SW480 (cell line): ENCODE measurements around the gene FGGY.

Experiments
- DNase-seq: peaks from one replicate; pipeline ENCODE4 v3.0.0-alpha.2; 2016; ENCODE audit warnings: low spot score

FGGY gene

DNA sequence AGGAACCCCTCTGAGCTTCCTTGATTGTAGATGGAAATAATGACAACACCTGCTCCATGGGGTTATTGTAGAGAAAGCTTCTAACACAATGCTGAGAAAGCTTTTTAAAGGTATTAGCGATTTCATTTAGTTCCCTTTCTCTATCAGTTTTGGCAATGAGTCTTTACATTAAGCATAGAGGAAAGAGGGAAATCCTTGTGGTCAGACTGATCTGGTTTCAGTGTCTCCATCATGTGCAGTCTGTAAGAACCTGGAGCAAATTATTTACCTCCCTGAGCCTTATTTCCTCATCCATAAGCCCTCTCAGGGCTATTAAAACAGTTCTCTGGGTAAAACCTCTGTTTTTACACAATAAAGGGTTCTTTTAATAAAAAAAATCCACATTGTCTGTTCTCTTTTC lies 87.5 kb downstream of the FGGY start:
- DNase-seq, result no peak

DNA sequence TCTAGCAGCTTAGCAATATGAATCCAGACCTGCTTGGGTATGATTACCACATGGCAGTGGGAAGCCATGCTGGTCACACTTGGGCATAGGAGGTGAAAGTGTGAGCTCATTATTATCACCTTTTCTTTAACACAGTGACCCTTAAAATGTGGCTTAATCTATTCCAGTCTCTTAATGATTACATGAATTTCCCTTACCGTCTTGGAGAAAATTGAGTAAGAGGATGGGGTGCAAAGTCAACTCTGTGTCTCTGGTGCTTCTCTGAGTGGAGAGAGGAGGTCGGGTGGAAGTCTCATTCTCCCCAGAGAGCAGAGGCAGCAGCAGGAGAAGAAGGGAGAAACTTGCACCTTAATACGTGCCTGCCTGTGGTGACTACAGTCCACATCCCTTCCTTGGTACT lies 91.3 kb downstream of the FGGY start:
- DNase-seq, result no peak

DNA sequence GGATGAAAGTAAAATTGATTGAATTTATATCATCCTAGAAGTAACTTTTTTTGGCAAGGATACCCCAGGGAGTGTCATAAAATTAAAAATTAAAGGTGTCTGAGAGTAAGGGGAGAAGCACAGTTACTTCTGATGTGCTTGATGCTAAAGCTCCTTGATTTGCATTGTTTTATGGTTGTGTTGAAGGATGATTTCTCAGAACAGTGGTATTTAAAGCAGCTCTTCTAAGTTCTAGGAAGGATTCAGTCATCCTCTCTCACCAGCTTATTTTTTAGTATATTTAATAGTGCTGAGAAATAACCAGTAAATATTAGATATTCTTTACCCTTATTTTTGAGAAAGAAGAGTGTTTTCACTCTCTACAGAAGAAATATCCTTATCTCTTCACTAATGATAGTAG lies 93.0 kb downstream of the FGGY start:
- no peak for DNase-seq

DNA sequence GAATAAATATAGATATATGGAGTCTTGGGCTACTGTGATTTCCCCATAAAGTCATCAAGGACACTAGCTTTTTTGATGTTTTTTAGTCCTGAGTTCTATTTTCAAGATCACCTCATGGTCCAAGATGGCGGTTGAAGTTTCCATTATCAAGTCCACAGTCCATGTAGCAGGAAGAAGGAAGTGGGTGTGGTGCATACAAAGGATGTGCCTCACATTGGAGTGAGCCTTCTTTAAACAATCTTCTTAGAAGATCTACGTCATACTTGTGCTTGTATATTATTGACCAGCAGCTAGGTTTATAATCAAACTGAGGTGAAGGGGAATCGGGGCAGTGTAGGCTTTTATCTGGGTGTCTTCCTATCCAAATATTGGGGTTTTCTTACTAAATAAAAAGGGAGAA lies 93.4 kb downstream of the FGGY start:
- DNase-seq, result no peak

DNA sequence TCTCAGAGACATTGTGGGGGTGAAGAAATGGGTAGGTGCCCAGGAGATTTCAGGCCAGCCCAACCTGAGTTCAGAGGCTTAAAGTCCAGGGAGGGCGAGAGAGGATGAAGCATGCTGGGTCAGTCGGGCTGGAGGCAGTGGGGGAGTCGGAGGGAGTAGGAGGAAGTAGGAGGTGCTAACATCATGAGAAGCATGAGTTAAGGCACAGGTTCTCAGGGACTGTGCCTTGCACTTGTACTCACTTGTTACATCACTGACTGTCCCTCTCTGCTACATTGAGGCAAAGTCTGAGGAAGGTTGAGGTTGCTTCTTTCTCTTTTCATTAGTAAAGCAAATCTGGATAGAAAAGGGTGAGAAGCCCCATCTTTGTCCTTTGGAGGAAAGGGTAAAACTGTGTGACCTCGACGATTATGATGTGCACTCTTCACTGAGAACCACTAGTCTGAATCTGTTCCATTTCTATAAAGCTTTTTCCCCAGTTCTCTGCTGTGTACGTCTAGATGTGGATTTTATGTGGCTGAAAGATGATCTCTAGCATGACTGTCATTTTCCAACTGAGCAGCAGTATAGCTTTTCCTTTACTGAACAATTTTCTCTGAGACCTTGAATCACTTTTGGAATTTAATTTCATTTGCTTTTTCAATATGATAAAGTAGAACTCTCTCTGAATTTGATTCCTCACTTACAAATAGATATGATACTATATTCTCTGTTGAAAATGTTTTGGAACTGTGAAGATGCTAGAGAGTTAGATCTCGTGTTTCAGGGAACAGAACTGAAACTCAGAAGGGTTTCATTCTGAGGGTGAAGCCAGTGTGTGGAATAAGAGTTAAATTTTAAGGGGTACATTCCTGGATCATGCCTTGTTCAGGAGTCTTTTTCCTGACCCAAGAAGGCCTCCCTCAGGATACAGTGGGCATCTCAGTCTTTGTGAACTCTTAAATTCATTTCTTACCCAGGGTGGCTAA lies 94.6 kb downstream of the FGGY start:
- DNase-seq, result no peak

DNA sequence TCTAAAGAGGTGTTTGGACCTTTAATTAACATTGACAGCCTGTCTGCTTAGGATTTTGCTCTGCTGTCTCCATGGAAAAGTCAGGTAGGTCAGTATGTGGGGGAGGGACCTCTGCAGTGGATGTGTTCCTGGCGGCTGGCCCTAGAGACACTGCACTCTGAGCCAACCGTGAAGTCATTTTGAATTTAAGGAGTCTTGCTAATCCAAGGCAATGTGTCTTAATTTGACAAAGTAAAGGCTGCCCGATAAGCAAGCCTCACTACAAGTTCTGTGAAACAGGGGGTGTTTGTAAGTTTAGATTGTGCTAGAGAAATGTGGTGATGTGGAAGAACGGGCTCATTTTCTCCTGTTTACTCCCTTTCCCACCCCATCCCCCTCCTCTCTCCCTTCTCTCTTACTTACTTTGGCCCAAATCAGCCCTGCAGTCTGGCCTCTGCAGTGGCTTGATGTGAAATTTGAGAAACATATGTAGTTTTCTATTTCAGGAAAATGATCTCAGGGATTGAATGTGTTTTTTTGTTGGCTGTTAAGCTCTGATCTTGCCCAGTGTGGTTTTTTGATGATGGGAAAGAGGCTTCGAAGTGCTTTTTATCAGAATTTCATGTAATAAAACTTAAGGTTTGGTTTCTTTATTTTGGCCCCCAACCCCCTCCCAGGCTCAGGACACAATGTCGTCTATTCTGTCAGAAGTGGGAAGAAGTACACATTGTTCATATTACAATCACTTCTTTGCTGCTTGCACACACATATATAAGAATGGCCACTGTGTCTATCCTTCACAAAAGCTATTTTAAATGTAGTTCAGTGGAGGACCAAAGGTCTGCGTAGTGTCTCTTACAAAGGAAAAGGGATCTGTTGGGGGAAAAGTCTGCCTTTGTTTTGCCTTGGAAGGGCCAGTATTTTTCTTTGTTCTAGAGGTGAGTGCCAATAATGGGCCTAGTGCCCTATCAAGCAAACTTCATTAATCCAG lies 96.6 kb downstream of the FGGY start:
- no peak for DNase-seq

DNA sequence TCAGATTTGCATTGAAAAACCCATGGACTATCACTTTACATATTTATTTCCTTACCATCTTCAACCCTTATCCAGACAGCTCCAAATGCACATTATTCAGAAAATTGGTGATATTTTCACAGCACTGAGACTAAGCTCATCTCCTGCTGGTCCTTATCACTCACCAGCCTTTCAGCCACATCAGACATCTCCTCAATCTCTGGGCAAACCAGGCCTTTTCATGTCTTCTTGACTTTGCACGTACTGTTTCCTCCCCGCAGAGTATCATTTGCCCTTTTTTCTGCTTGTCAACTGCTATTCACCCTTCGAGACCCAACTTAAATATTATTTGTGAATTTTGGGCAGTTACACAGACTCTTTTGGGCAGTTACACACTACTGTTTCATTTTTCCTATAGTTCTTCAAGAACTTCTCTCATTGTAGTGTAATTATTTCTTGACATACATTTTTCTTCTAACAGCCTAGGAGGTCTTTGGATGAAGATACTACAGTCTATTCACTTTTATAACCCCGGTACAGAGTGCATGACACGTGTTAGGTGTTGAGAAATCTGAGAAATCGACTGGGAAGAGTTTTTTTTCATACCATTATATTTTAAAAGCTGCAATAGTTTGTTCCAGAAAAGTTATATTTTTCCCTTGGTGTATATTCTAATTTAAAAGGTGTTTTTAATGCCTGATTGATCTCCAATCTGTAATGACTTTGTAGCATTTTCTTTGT lies 98.0 kb downstream of the FGGY start:
- DNase-seq, result no peak

DNA sequence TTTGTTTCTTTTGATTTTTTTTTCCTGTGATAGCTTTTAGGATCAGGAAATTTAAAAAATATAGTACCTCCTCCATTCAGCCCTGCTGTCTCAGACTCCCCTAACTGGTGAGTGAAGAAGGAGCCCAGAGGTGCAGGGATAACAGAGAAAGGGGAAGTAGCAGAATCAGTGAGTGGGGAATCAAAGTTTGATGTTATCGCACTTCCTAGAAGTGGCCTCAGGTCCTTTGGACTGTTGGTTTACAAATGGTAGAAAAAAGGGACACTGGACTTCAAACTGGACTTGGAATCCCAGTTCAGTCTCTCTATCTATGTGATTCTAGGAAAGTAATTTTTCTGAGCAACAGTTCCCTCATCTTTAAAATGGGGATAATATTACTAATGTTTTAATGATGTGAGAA lies 99.5 kb downstream of the FGGY start:
- no peak for DNase-seq

DNA sequence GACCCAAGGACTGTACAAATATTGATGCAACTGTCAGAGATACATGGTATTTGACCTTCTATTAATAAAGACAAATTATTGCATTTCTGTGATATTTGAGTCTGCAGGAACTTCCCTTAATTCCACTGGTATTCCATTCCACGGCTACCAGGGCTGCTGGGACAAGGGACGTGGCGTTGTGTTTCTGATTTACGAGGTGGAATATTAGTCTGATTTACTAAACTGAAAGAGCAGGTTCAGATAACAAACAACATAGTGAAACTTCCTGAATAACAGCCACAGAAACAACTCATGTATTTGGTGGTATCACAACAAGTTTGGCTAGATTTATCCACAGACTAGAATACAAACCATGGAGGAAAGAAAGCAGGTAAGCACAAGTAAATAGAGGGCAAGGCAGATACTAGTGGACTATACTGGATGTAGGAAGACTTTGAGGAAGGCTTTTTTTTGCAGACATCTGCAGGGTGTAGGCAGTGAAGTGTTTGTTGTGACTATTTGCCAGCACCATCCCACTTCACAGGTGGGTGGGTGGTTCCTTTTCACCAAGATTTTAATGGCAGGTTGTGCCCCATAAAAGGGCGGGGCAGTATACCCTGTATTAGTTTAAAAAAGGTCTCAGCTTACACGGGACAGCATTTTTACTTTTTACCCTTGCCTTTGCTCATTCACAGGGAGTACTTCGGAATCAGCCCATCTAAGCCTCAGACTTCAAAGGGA lies 100.4 kb downstream of the FGGY start:
- DNase-seq, result no peak

DNA sequence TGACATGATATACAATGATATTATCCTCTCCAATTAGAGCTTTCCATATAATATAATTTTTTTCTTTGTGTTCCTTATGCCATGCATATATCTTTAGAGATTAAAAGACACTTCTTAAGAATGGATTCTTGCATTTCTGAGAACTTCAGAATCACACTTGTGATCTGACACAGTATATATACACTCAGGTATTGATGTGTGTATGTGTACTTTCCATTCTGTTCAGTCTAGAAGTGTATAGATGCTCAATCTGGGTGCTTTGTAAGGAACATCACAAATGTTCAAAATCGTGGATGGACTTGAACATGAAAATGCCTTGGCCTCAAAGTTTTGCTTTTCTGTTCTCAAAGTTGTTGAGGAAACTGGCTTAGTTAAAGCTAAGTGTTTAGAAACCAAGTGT lies 102.7 kb downstream of the FGGY start:
- no peak for DNase-seq

DNA sequence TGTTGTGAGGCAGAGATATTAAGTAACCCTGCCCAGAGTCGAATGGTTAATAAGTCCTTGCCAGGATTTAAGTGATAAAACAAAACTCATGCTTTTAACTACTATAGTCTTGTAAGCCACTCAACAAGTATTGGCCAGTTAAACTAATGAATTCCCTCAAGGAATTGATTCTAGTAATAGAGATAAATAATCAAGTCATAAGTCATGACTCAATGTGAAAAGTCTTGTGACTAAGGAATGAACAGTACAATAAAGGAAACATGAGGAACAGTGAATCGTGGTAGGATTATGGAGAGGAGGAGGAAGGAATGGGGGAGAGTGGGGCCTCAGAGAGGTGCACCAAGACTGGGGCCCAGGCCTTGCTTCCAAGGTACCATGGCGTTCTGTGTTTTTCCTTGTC lies 104.7 kb downstream of the FGGY start:
- no peak for DNase-seq

DNA sequence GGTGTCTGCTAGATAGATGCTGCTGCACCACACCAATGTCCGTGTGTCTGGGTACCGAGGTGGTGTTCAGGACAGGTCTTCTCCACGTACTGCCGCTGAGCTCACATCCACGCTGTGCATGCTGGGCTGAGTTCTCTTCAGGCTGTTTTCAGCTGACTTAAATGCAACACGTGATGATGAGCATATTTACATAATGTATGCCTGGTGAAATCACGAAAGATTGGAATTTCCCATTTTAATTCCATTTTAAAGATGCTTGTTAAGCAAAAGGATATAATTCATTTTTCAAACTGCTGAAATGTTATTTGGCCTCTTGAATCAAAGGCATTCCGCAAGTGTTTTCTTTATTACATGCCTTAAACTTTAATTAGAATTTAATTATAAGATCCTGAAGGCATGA lies 107.9 kb downstream of the FGGY start:
- no peak for DNase-seq

DNA sequence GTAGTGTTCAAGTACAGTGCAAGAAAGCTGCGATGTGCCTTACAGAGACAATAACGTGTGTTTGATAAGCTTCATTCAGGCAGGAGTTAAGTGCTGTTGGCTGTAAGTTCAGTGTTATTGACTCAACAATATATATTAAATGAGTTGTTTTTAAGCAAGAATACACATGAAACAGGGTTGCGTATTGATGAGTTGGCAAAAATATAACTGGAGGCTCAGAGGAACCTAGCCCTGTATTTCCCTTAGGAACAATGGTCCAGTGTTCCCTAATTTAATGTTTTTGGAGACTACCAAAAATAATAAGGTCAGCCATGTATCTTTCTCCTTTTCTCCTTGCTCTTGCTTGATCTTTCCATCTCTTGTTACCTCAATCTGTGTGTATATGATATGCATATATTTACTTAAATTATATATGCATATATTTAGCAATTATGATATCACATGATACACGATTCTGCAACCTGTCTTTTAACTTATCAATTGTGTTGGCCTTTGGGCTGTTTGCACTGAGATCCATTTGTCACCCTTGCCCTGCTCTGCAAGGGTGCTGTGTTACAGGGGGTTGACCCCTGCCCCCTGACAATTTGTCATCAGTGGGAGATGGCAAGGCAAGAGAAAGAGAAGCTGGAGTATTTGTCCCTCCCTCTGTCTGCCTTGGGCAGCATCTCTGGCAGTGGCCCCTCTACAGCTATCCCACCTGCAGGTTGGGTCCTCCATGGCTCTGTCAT lies 109.7 kb downstream of the FGGY start:
- DNase-seq, result no peak

DNA sequence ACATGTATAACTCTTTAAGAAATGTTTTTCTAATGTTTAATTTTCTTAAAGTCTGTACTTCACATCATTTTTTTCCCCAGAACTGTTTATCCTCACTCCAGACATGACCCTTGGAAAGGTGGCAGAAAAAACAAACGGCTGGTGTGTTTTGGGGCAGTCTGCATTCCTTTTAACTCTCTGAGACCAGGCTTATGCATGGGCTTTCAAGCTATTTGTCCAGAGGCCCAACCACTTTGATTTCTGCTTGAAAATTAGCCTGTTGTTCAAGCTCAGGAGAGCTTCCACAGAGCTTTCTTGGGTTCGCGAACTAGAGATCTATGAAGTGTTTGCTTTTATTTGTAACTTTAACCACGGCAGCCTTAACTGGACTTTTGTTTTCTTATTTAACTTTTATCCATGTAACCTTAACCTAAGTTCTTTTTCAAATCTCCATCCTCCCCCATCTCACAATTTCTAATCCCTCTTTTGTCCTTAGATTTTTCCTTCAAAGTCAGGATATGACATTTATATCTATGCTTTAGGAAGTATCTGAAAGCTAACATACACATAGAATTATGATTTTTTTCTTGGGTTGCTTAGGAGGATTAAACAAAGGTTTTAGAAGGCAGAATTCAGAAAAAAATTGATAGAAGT lies 111.8 kb downstream of the FGGY start:
- no peak for DNase-seq

DNA sequence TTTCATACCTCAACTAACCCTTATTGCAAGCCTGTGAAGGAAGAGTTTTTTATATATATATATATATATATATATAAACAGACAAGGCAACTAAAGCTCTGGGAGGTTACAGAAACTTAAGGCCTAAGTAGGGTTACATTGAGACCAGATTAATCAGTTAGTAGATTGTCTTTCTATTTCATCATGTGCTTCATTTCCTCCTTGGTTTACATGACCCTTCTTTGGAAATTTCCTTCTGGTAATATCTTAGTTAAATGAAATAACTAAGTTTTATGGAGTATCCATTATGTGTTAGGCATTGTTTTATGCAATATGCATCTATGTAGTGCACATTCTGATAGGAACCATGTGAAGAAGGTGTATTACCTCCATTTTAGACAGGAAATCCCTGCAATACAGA lies 112.7 kb downstream of the FGGY start:
- DNase-seq, result no peak

DNA sequence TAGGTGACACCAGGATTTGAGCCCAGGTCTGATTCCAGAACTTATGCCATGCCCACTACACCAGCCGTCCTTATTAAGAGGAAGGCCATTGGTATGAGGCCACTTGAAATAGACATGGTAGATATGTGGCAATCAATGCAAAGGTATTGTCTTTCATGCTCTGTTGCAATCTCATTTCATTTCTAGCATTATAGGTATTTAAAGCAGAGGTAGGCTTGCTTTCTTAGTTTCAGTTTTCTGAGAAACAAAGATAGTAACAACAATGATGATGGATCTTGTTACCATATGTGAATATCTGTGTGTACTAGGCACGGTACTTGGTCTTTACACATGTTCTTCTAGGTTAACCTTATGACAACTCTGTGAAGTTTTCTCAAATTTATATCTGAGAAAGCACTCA lies 113.1 kb downstream of the FGGY start:
- DNase-seq, result no peak

DNA sequence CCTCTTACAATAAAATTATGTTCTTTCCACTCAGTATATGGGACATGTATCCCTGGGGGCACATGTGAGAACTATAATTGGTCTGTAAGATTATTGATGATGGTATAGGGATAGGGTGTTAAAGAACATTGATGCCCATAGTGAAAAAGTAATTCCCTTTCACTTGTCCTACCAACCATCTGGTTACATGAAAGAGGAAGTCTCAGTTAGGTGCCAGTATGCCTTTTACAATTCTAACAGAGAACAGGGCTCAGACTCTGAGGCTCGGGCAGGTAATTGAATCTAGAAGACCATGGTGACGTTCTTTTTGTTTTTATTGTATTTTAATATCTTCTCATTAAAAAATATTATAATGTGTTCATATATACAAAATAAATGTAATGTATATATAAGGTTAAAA lies 113.6 kb downstream of the FGGY start:
- no peak for DNase-seq

DNA sequence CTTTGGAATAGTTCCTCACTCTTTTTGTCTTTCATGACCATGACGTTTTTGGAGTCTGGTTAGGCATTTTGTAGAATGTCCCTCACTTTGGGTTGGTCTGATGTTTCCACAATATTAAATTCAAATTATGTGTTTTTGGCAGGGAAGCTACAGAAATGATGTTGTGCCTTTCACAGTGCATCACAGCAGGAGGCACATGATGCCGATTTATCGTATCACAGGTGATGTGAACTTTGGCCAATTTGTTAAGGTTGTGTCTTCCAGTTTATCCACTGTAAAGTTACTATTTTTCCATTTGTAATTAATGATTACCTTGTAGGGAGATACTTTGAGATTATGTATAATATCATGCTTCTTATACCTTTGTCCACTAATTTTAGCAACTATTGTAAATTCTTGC lies 114.3 kb downstream of the FGGY start:
- no peak for DNase-seq

DNA sequence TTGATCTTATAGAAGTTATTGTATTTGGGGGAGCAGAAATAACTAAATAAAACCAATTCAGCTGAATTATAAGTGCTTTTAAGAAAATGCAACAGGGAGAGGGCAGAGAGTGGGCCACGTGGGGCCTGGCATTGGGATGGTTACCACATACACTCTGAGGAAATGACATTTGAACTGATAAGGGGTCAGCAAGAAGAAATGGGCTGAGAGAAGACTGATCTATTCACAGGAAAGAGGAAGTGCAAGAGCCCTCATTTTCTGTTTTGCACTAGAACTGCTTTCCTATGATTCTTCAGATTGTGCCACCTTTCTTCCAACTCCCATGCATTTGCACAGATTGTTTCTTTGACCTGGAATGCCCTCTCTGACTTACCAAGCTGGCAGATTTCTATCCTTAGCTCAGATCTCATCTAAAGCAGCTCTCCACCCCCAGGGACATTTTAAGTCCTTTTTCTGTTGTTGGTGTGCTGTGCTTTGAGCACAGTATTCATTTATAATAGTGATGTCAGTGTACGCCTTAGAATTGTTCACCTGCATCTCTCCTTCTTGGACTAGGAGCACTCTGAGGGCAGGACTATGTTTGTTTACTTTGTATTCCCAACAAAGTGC lies 115.9 kb downstream of the FGGY start:
- DNase-seq, result no peak

DNA sequence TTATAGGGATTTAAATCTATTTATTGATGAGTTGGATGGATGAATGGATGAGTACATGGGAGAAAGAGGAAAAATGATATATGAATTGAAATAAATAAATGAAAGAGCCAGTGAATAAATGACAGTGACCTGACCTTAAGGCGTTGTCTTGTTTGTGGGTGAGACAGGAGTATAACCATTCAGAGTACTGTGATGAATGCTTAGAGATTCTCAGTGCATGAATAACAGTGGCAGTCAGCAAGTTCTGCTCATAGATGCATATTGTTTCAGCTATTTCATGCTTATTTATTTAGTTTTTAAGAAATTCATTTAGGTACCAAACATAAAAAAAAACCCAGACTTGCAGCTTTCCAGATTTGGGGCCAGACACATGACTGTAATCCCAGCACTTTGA lies 116.4 kb downstream of the FGGY start:
- DNase-seq, result no peak
